HepG2 (cell line): Measurements from ENCODE around the gene PTPRD. TPM values are rescaled to one million over a fixed set of nuclear protein-coding genes. Genes with fewer than 3 reads are reported as not detected.

Experiments
- GPN1 ChIP-seq: sonication (generic); formaldehyde crosslinking; IDR thresholded peaks from 2 replicates; pipeline ENCODE4 v1.5.1; 2020; ENCODE audit warnings: missing genetic modification reagents, borderline replicate concordance
- NFE2 ChIP-seq: sonication (generic); formaldehyde crosslinking; IDR thresholded peaks from 2 replicates; pipeline ENCODE4 v1.4.0; 2020; ENCODE audit warnings: missing genetic modification reagents
- SOX6 ChIP-seq, 2 experiments: fragments of 450-650 bp in 1 of 2; sonication (generic) in 1 of 2; formaldehyde crosslinking in 1 of 2; IDR thresholded peaks; 2 replicates each; pipeline versions ENCODE4 v1.4.0 to v1.6.1; 2017 to 2020; ENCODE audit warnings: antibody characterized with exemption in 1 of 2, mild to moderate bottlenecking in 1 of 2, missing genetic modification reagents in 1 of 2
- ZFP1 ChIP-seq: IDR thresholded peaks from 2 replicates; pipeline ENCODE4 v1.6.1; 2016
- ZNF496 ChIP-seq: sonication (generic); formaldehyde crosslinking; IDR thresholded peaks from 2 replicates; pipeline ENCODE4 v1.8.1; 2023; ENCODE audit warnings: mild to moderate bottlenecking, moderate library complexity, missing genetic modification reagents; ENCODE audit not compliant: insufficient replicate concordance
- polyA plus RNA-seq, 8 experiments: library from polyadenylated mRNA; depleted of rRNA in 3 of 8; stranded (reverse) in 7 of 8; unstranded in 1 of 8; fragments of >200 nt; fragmentation: Illumina TruSeq in 4 of 8; extraction: Trizol in 4 of 8; gene quantifications; 2 replicates each; pipeline versions ENCODE4 v1.2.1 to v1.2.3, GENCODE V29; 2011 to 2016; ENCODE audit warnings: low read depth in 4 of 8, missing spikeins in 1 of 8, mixed read lengths in 1 of 8; ENCODE audit not compliant: insufficient read depth in 1 of 8
- total RNA-seq, 5 experiments: library from RNA; depleted of rRNA; stranded (reverse); fragments of >200 nt; fragmentation: Illumina TruSeq; extraction: Trizol; gene quantifications; 2 replicates each; pipeline ENCODE4 v1.2.3, GENCODE V29; 2016; ENCODE audit warnings: low read depth in 1 of 5
- TF ChIP-seq, protein P1 (sequence below), 2 experiments: sonication (generic) in 1 of 2; formaldehyde crosslinking in 1 of 2; IDR thresholded peaks; 2 replicates each; pipeline versions ENCODE4 v1.4.0 to v1.6.1; 2016 to 2020; ENCODE audit warnings: borderline replicate concordance in 1 of 2, low read depth in 1 of 2, mild to moderate bottlenecking in 1 of 2, missing genetic modification reagents in 1 of 2
- TF ChIP-seq, protein P2 (sequence below): sonication (generic); formaldehyde crosslinking; IDR thresholded peaks from 2 replicates; pipeline ENCODE4 v1.4.0; 2020; ENCODE audit warnings: missing genetic modification reagents

The PTPRD gene
- total and polyA plus RNA-seq, 2 of the 13 experiments (the other 11 are each of a cell fraction or from before 2014, with no cell fraction given): 0.05 TPM; not detected in 1

GRCh38 chr9:9177081-9177480 lies 1435.7 kb downstream of the PTPRD start (continued):
- TF ChIP-seq, protein P1, sequence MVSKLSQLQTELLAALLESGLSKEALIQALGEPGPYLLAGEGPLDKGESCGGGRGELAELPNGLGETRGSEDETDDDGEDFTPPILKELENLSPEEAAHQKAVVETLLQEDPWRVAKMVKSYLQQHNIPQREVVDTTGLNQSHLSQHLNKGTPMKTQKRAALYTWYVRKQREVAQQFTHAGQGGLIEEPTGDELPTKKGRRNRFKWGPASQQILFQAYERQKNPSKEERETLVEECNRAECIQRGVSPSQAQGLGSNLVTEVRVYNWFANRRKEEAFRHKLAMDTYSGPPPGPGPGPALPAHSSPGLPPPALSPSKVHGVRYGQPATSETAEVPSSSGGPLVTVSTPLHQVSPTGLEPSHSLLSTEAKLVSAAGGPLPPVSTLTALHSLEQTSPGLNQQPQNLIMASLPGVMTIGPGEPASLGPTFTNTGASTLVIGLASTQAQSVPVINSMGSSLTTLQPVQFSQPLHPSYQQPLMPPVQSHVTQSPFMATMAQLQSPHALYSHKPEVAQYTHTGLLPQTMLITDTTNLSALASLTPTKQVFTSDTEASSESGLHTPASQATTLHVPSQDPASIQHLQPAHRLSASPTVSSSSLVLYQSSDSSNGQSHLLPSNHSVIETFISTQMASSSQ (IDR thresholded peaks at IDR 0.05; ENCODE audit: low read depth): no peak
- TF ChIP-seq, protein P1 (CRISPR knock-in tag; IDR thresholded peaks at IDR 0.05; ENCODE audit: borderline replicate concordance): no peak
- TF ChIP-seq GPN1 (CRISPR knock-in tag) (no peak), ZFP1 (CRISPR knock-in tag) (no peak), SOX6 (IDR thresholded peaks at IDR 0.05) (no peak), SOX6 (CRISPR knock-in tag; IDR thresholded peaks at IDR 0.05) (no peak), ZNF496 (CRISPR knock-in tag) (no peak), NFE2 (CRISPR knock-in tag) (no peak)
- TF ChIP-seq, protein P2, sequence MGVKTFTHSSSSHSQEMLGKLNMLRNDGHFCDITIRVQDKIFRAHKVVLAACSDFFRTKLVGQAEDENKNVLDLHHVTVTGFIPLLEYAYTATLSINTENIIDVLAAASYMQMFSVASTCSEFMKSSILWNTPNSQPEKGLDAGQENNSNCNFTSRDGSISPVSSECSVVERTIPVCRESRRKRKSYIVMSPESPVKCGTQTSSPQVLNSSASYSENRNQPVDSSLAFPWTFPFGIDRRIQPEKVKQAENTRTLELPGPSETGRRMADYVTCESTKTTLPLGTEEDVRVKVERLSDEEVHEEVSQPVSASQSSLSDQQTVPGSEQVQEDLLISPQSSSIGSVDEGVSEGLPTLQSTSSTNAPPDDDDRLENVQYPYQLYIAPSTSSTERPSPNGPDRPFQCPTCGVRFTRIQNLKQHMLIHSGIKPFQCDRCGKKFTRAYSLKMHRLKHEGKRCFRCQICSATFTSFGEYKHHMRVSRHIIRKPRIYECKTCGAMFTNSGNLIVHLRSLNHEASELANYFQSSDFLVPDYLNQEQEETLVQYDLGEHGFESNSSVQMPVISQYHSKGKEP (CRISPR knock-in tag): no peak
